PC-9 (cell line): ENCODE measurements around the gene CPB2. TPM values are rescaled to one million over a fixed set of nuclear protein-coding genes. Genes with fewer than 3 reads are reported as not detected.

Experiments used
- BruUV-seq: library from RNA; stranded (reverse); fragments of 400-500 nt; replicated peaks from 2 replicates; lab custom pipeline; 2021; lab: Mats Ljungman, UMichigan
- CTCF ChIA-PET: fragments of 300-600 bp; sonication (Branson Sonifier 250); formaldehyde crosslinking; loops from one replicate; lab custom pipeline; 2022; ENCODE audit warnings: antibody characterized with exemption; lab: Charles Lee
- POLR2A ChIA-PET: fragments of 300-600 bp; sonication (Branson Sonifier 250); formaldehyde crosslinking; loops from one replicate; lab custom pipeline; 2022; ENCODE audit warnings: antibody characterized with exemption; ENCODE audit not compliant: unreplicated experiment; lab: Charles Lee
- DNase-seq, 2 experiments: peaks; one replicate each; pipeline versions ENCODE4 v3.0.0 to v3.0.0-alpha.2; 2015 to 2022; ENCODE audit warnings: mixed read lengths in 1 of 2
- H2AFZ ChIP-seq: fragments of 200-600 bp; sonication (generic); 2 replicates; pipeline ENCODE4 v1.8.1; 2017; ENCODE audit warnings: antibody characterized with exemption
- H3F3A ChIP-seq: fragments of 200-600 bp; sonication (generic); 2 replicates; pipeline ENCODE4 v1.8.1; 2017; ENCODE audit warnings: antibody characterized with exemption, mild to moderate bottlenecking, low read depth; ENCODE audit not compliant: insufficient read depth
- H3K27ac ChIP-seq: fragments of 200-600 bp; sonication (generic); 2 replicates; pipeline ENCODE4 v1.6.1; 2016; ENCODE audit warnings: mixed run types
- H3K27me3 ChIP-seq: fragments of 200-600 bp; sonication (generic); 2 replicates; pipeline ENCODE4 v1.6.1; 2016; ENCODE audit warnings: low read depth, mixed run types; ENCODE audit not compliant: insufficient read depth
- H3K36me3 ChIP-seq: fragments of 200-600 bp; sonication (generic); 2 replicates; pipeline ENCODE4 v1.6.1; 2016; ENCODE audit warnings: low read depth, mixed run types
- H3K4me1 ChIP-seq: fragments of 200-600 bp; sonication (generic); replicated peaks from 2 replicates; pipeline ENCODE4 v1.6.1; 2016; ENCODE audit warnings: mixed run types; ENCODE audit not compliant: insufficient read depth
- H3K4me2 ChIP-seq: fragments of 200-600 bp; sonication (generic); 2 replicates; pipeline ENCODE4 v1.6.1; 2017; ENCODE audit warnings: mixed run types
- H3K4me3 ChIP-seq: fragments of 200-600 bp; sonication (generic); 2 replicates; pipeline ENCODE4 v1.6.1; 2016; ENCODE audit warnings: mixed run types
- H3K79me2 ChIP-seq: fragments of 200-600 bp; sonication (generic); 2 replicates; pipeline ENCODE4 v1.6.1; 2017; ENCODE audit warnings: low read depth, mixed run types
- H3K9me2 ChIP-seq: fragments of 200-600 bp; sonication (generic); 2 replicates; pipeline ENCODE4 v1.8.1; 2017; ENCODE audit warnings: mild to moderate bottlenecking; ENCODE audit not compliant: insufficient read depth
- H3K9me3 ChIP-seq: fragments of 200-600 bp; sonication (generic); 2 replicates; pipeline ENCODE4 v1.8.1; 2016; ENCODE audit warnings: low read depth; ENCODE audit not compliant: insufficient read depth
- H4K20me1 ChIP-seq: fragments of 200-600 bp; sonication (generic); 2 replicates; pipeline ENCODE4 v1.8.1; 2017; ENCODE audit not compliant: insufficient read depth
- CTCF ChIP-seq: fragments of 200-600 bp; sonication (generic); conservative IDR thresholded peaks from 2 replicates; pipeline ENCODE4 v1.6.1; 2017; ENCODE audit warnings: mixed run types, antibody characterized with exemption, mild to moderate bottlenecking, moderate library complexity
- EZH2 ChIP-seq: fragments of 200-600 bp; sonication (generic); IDR thresholded peaks from 2 replicates; pipeline ENCODE4 v1.8.0; 2017; ENCODE audit warnings: antibody characterized with exemption, low read depth
- intact Hi-C: fragments of 100-400 bp; cut with micrococcal nuclease; formaldehyde crosslinking; loops from one replicate; pipeline ENCODE4 v1.10.0; 2022; ENCODE audit not compliant: unreplicated experiment
- total RNA-seq: library from RNA; stranded (reverse); gene quantifications from 2 replicates; pipeline ENCODE4 v1.2.3, GENCODE V29; 2021

CPB2 gene
- total RNA-seq, 1 experiment from 2014 or later, result not detected

DNA sequence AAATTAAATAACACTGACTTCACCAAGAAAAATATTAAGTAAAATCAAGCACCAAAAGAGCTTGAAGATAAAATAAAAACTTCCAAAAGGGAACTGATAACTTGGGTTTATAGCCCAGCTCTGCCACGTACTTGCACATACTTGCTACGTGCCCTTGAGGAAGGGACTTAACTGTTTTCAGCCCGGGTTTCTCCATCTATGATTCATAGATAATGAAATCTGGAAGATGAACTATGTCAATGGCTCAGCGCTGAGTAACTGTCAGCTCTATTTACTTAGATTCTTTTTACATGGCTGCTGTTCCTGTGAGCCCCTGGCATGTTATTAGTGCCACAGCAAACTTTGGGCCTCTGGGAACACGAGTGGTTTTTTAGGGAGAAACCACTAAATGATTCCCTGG is 42.6 kb downstream of the CPB2 start:
- no peaks in the 10 kb centered on the region for H3K4me1 ChIP-seq
- CTCF ChIA-PET, result no interaction called here
- H3K4me3 ChIP-seq, result no peak overlapping the region
- TF ChIP-seq EZH2, result no peak
- TF ChIP-seq CTCF, result no peak
- no peaks in the 10 kb centered on the region for H3K9me3 ChIP-seq
- H3F3A ChIP-seq, result no peaks in the 10 kb centered on the region
- intact Hi-C loops, result no loop called here
- no TSS peak for BruUV-seq
- no peak overlapping the region for H2AFZ ChIP-seq
- H3K79me2 ChIP-seq, result no peaks in the 10 kb centered on the region
- no peak overlapping the region for H3K4me2 ChIP-seq
- no peaks in the 10 kb centered on the region for H3K9me2 ChIP-seq
- no peaks in the 10 kb centered on the region for H4K20me1 ChIP-seq
- no peaks in the 10 kb centered on the region for H3K27me3 ChIP-seq
- POLR2A ChIA-PET, result no interaction called here
- H3K36me3 ChIP-seq, result no peaks in the 10 kb centered on the region
- no peak overlapping the region for H3K27ac ChIP-seq
- no peak for DNase-seq

DNA sequence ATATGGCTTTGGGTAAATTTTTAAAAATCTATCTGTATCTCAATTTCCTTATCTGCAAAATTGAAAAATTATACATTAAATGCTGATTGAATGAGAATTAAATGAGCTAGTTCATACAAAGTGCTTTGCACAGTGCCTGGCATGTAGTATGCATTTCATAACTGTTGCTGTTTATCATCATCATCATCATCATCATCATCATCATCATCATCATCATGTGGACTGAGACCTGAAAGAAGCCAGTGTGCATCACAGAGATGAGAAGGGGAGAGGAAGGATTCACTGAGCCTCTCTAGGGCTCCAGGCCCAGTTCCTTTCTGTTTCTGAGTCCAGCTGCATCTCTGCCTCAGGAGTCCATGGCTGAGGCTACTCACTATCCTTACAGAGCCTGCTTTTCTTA is 45.4 kb downstream of the CPB2 start:
- BruUV-seq, result no TSS peak
- no peak overlapping the region for H3K27ac ChIP-seq
- H2AFZ ChIP-seq, result no peak overlapping the region
- DNase-seq, result no peak
- H3K9me2 ChIP-seq, result no peaks in the 10 kb centered on the region
- H4K20me1 ChIP-seq, result no peaks in the 10 kb centered on the region
- intact Hi-C loops, result no loop called here
- no peaks in the 10 kb centered on the region for H3K9me3 ChIP-seq
- no peaks in the 10 kb centered on the region for H3K36me3 ChIP-seq
- H3K27me3 ChIP-seq, result no peaks in the 10 kb centered on the region
- TF ChIP-seq EZH2 (no peak), CTCF (no peak)
- POLR2A ChIA-PET, result interaction anchor here (0.6 kb wide), 1 partner anchor 94 kb away, joined by 8 read pairs; no protein-coding TSS in a partner anchor
- no peaks in the 10 kb centered on the region for H3K4me1 ChIP-seq
- no peak overlapping the region for H3K4me2 ChIP-seq
- no peaks in the 10 kb centered on the region for H3K79me2 ChIP-seq
- H3K4me3 ChIP-seq, result no peak overlapping the region
- H3F3A ChIP-seq, result no peaks in the 10 kb centered on the region
- CTCF ChIA-PET, result no interaction called here

- CTCF ChIA-PET, result no interaction called here
- H3K4me2 ChIP-seq, result no peak overlapping the region
- intact Hi-C loops, result no loop called here
- no peaks in the 10 kb centered on the region for H3K36me3 ChIP-seq
- POLR2A ChIA-PET, result no interaction called here
- TF ChIP-seq CTCF (no peak), EZH2 (no peak)
- no peaks in the 10 kb centered on the region for H3K9me2 ChIP-seq
- no peak overlapping the region for H2AFZ ChIP-seq
- no peaks in the 10 kb centered on the region for H3K27me3 ChIP-seq
- no peak overlapping the region for H3K27ac ChIP-seq
- peaks cover 8% of the 10 kb centered on the region; the same call in 1 of the 2 replicates for H3K4me1 ChIP-seq
- BruUV-seq, result no TSS peak
- no peaks in the 10 kb centered on the region for H3K9me3 ChIP-seq
- DNase-seq, result no peak
- no peaks in the 10 kb centered on the region for H3K79me2 ChIP-seq
- H3F3A ChIP-seq, result 0 out of 2 replicates have a peak, but pooled peaks cover 1% of the 10 kb centered on the region
- no peak overlapping the region for H3K4me3 ChIP-seq
- no peaks in the 10 kb centered on the region for H4K20me1 ChIP-seq
Measured at GRCh38 chr13:46058268-46058667, 46.6 kb downstream of the CPB2 start.
